Measurements from ENCODE around the gene ADCY4. TPM values are rescaled to one million over a fixed set of nuclear protein-coding genes. Genes with fewer than 3 reads are reported as not detected.

ADCY4 gene
- total and polyA plus RNA-seq, 10 of the 15 experiments (the other 5 are each of a cell fraction or from before 2014, with no cell fraction given) = 0.05 to 0.87 (median 0.21) TPM; not detected in 1

GRCh38 chr14:24299255-24300191 is 35.3 kb downstream of the ADCY4 start, which contains the start of the genes DHRS1 and NOP9 (continued):
- TF ChIP-seq, protein P1, sequence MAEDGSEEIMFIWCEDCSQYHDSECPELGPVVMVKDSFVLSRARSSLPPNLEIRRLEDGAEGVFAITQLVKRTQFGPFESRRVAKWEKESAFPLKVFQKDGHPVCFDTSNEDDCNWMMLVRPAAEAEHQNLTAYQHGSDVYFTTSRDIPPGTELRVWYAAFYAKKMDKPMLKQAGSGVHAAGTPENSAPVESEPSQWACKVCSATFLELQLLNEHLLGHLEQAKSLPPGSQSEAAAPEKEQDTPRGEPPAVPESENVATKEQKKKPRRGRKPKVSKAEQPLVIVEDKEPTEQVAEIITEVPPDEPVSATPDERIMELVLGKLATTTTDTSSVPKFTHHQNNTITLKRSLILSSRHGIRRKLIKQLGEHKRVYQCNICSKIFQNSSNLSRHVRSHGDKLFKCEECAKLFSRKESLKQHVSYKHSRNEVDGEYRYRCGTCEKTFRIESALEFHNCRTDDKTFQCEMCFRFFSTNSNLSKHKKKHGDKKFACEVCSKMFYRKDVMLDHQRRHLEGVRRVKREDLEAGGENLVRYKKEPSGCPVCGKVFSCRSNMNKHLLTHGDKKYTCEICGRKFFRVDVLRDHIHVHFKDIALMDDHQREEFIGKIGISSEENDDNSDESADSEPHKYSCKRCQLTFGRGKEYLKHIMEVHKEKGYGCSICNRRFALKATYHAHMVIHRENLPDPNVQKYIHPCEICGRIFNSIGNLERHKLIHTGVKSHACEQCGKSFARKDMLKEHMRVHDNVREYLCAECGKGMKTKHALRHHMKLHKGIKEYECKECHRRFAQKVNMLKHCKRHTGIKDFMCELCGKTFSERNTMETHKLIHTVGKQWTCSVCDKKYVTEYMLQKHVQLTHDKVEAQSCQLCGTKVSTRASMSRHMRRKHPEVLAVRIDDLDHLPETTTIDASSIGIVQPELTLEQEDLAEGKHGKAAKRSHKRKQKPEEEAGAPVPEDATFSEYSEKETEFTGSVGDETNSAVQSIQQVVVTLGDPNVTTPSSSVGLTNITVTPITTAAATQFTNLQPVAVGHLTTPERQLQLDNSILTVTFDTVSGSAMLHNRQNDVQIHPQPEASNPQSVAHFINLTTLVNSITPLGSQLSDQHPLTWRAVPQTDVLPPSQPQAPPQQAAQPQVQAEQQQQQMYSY (CRISPR knock-in tag; IDR thresholded peaks at IDR 0.05) = no peak
- peak; percentile 18; the same call in 1 of the 2 replicates for TF ChIP-seq ZBTB40 (IDR thresholded peaks at IDR 0.05; ENCODE audit: borderline replicate concordance)
- TF ChIP-seq, protein P2, sequence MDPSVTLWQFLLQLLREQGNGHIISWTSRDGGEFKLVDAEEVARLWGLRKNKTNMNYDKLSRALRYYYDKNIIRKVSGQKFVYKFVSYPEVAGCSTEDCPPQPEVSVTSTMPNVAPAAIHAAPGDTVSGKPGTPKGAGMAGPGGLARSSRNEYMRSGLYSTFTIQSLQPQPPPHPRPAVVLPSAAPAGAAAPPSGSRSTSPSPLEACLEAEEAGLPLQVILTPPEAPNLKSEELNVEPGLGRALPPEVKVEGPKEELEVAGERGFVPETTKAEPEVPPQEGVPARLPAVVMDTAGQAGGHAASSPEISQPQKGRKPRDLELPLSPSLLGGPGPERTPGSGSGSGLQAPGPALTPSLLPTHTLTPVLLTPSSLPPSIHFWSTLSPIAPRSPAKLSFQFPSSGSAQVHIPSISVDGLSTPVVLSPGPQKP (IDR thresholded peaks at IDR 0.05; ENCODE audit: low read depth, low read length) = no peak
- TF ChIP-seq NRF1 (conservative IDR thresholded peaks at IDR 0.05; ENCODE audit: low read depth, low read length) = no peak
- no peak for TF ChIP-seq EED (IDR thresholded peaks at IDR 0.05; ENCODE audit: low read depth)
- peak; percentile 42 for TF ChIP-seq SIX5 (IDR thresholded peaks at IDR 0.05; ENCODE audit: low read depth, low read length, severe bottlenecking)
- TF ChIP-seq BMI1 (IDR thresholded peaks at IDR 0.05; ENCODE audit: borderline replicate concordance) = no peak
- TF ChIP-seq CHD1 (IDR thresholded peaks at IDR 0.05; ENCODE audit: low read depth, low read length) = no peak
- 0 out of 2 replicates have a peak, but pooled peaks have one; percentile 17 for TF ChIP-seq PAX5 (IDR thresholded peaks at IDR 0.05; ENCODE audit: borderline replicate concordance, low read depth, low read length)
- TF ChIP-seq MYB (IDR thresholded peaks at IDR 0.05; ENCODE audit: borderline replicate concordance, low read depth, low read length) = no peak
- no peak for TF ChIP-seq STAT3 (IDR thresholded peaks at IDR 0.05; ENCODE audit: low read depth, low read length)
- TF ChIP-seq TARDBP (IDR thresholded peaks at IDR 0.05; ENCODE audit: borderline replicate concordance) = 0 out of 2 replicates have a peak, but pooled peaks have one; percentile 56
- TF ChIP-seq ZBTB11 (CRISPR knock-in tag; IDR thresholded peaks at IDR 0.05) = no peak
